Heart right ventricle (tissue), 16 donors: ENCODE measurements around the gene PLEKHG2. TPM values are rescaled to one million over a fixed set of nuclear protein-coding genes. Genes with fewer than 3 reads are reported as not detected.
A peak's percentile ranks its signal among the peaks of the same experiment; 100 is the strongest.
"Not testable (repeated sequence)": the region's sequence is repeated elsewhere in the genome, so short reads cannot be mapped to it uniquely, and the experiment has no call there.

Experiments used
- ATAC-seq, 8 donors: fragments of 200-7000 bp; cut with Tn5 transposase; one replicate each; pipeline ENCODE4 v1.9.1; 2020; ENCODE audit warnings: mild to moderate bottlenecking in 8 of 8, moderate library complexity in 8 of 8, moderate number of reproducible peaks in 1 of 8
- DNase-seq, 2 donors: peaks; one replicate each; pipeline ENCODE4 v3.0.0-alpha.2; 2020
- H3K27ac ChIP-seq, 10 donors: fragments of 200-600 bp; sonication (generic) in 2 of 10; one replicate each; pipeline versions ENCODE4 v1.5.0 to v1.8.0; 2020 to 2022; ENCODE audit warnings: mild to moderate bottlenecking in 3 of 10
- H3K27me3 ChIP-seq, 7 donors: fragments of 200-600 bp; one replicate each; pipeline ENCODE4 v1.8.0; 2021 to 2022; ENCODE audit warnings: mild to moderate bottlenecking in 2 of 7
- H3K36me3 ChIP-seq, 9 donors: fragments of 200-600 bp; sonication (generic) in 1 of 9; one replicate each; pipeline versions ENCODE4 v1.5.0 to v1.8.0; 2020 to 2022; ENCODE audit warnings: mild to moderate bottlenecking in 2 of 9
- H3K4me1 ChIP-seq, 9 donors: fragments of 200-600 bp; sonication (generic) in 1 of 9; one replicate each; pipeline versions ENCODE4 v1.5.0 to v1.8.0; 2020 to 2022; ENCODE audit warnings: mild to moderate bottlenecking in 4 of 9
- H3K4me3 ChIP-seq, 10 donors: fragments of 200-600 bp; sonication (generic) in 2 of 10; one replicate each; pipeline versions ENCODE4 v1.5.0 to v1.8.0; 2020 to 2022; ENCODE audit warnings: mild to moderate bottlenecking in 7 of 10, moderate library complexity in 2 of 10
- H3K9me3 ChIP-seq, 11 donors: fragments of 200-600 bp in 10 of 11; sonication (generic) in 2 of 11; one replicate each; pipeline versions ENCODE4 v1.5.0 to v1.8.0; 2013 to 2022; ENCODE audit warnings: mild to moderate bottlenecking in 2 of 11, control low read depth in 1 of 11, moderate library complexity in 1 of 11
- CTCF ChIP-seq, 9 donors: fragments of 200-600 bp; sonication (generic) in 2 of 9; IDR thresholded peaks; one replicate each; pipeline versions ENCODE4 v1.5.0 to v1.8.0; 2021 to 2022; ENCODE audit warnings: antibody characterized with exemption in 9 of 9, mild to moderate bottlenecking in 5 of 9, moderate library complexity in 1 of 9
- WGBS, 2 donors: extraction: QIAGEN DNeasy Blood & Tissue Kit; methylation state at CpG; one replicate each; pipeline ENCODE4 v1.1.7; 2013; ENCODE audit warnings: inconsistent platforms in 1 of 2; 5-methylcytosine and 5-hydroxymethylcytosine counted together
- intact Hi-C, 10 donors: fragments of 100-400 bp; cut with DNase I; formaldehyde crosslinking; loops; one replicate each; pipeline versions ENCODE4 v1.11.1 to v1.14.2; 2022
- polyA plus RNA-seq, 2 donors: library from polyadenylated mRNA; stranded (reverse); fragments of 200-250 nt; gene quantifications; one replicate each; pipeline ENCODE4 v1.2.3, GENCODE V29; 2013
- total RNA-seq, 10 donors: library from RNA; stranded (reverse); fragmentation: NEBNext Ultra II Directional in 3 of 10; extraction: Animal tissue kit (Norgen Biotek cat#: 25700) in 3 of 10; gene quantifications; one replicate each; pipeline versions ENCODE4 v1.2.1 to v1.2.4, GENCODE V29; 2021 to 2023
- donor health status: Arrhythmogenic right ventricular cardiomyopathy.
- donor health status: ischemic (EF 13 %, LVEDD 7.1; RV severe dilation, severe dysfunction).
- donor health status: healthy with polysubstance abuse.
- donor health status: DM: no; HTN: yes; CAD: no.
- donor health status: DM: no; HTN: no; CAD: no.
- donor health status: ischemic (EF 25% LVEDD 6.9; RV normal size, moderate dysfunction).
- donor health status: ischemic (EF 25% LVEDD 5.7; RV mildly dilated, moderate dysfunction).
- donor health status: healthy.
- donor health status: DM: yes; HTN: yes; CAD: no.
- donor health status: Ischemic cardiomyopathy.
- donor health status: ischemic (EF 35%, LVEDD 5.7; RV mildly dilated, moderate dysfunction).
- donor health status: nonischemic (EF 11% LVEDD 7.7; RV severe dilation, severe dysfunction).
- donor health status: DM: yes; HTN: yes; CAD: no.
- donor health status: PGD.
- donor health status: ischemic (EF 29% LVEDD 5.4; RV normal size, mild dysfunction).
- donor health status: nonischemic (EF 23%, LVEDD 6.1; RV moderate dilation, normal function).

PLEKHG2 gene
- total and polyA plus RNA-seq, 12 donors = 6.9 to 23.1 (median 15.1) TPM

GRCh38 chr19:39372941-39373340 lies 39.5 kb upstream of the PLEKHG2 start:
- Histone ChIP-seq H3K4me1 (peaks cover 8 to 26% (median 21%) of the 10 kb centered on the region in 9 donors), H3K9me3 (no peaks in the 10 kb centered on the region), H3K27ac (peak overlapping the region; percentile 83 to 93 (median 88)), H3K4me3 (peak overlapping the region in 1 of 10 donors; percentile 9), H3K36me3 (peaks cover 6 to 100% (median 42%) of the 10 kb centered on the region in 9 donors), H3K27me3 (no peaks in the 10 kb centered on the region)
- intact Hi-C loops = no loop called here
- no peak for TF ChIP-seq CTCF (IDR thresholded peaks at IDR 0.05)
- 32 to 38% methylated on average over 2 of the region's 2 CpGs for WGBS, 2 donors
- DNase-seq (no peak), ATAC-seq (peak; percentile 21 to 46 (median 38))

GRCh38 chr19:39375929-39376328 lies 36.5 kb upstream of the PLEKHG2 start:
- H3K4me1 ChIP-seq = peaks cover 8 to 26% (median 21%) of the 10 kb centered on the region in 9 donors
- no peak for TF ChIP-seq CTCF (IDR thresholded peaks at IDR 0.05)
- intact Hi-C loops = no loop called here
- H3K4me3 ChIP-seq = no peak overlapping the region
- no peaks in the 10 kb centered on the region for H3K27me3 ChIP-seq
- DNase-seq (no peak), ATAC-seq (no peak)
- H3K36me3 ChIP-seq = peaks cover 5 to 100% (median 57%) of the 10 kb centered on the region in 9 donors
- no peak overlapping the region for H3K27ac ChIP-seq
- no peaks in the 10 kb centered on the region for H3K9me3 ChIP-seq

GRCh38 chr19:39377373-39378362 lies 34.8 kb upstream of the PLEKHG2 start:
- Histone ChIP-seq H3K27me3 (no peaks in the 10 kb centered on the region), H3K36me3 (peaks cover 8 to 100% (median 70%) of the 10 kb centered on the region in 9 donors), H3K27ac (no peak overlapping the region), H3K4me3 (no peak overlapping the region), H3K4me1 (peaks cover 6 to 15% (median 10%) of the 10 kb centered on the region in 9 donors), H3K9me3 (no peaks in the 10 kb centered on the region)
- no peak for TF ChIP-seq CTCF (IDR thresholded peaks at IDR 0.05)
- ATAC-seq (no peak), DNase-seq (no peak)
- WGBS, 2 donors = 84 to 85% methylated on average over 18 of the region's 18 CpGs
- intact Hi-C loops = no loop called here

- ATAC-seq, DNase-seq, H3K27ac ChIP-seq, H3K4me1 ChIP-seq, intact Hi-C loops, H3K9me3 ChIP-seq, H3K4me3 ChIP-seq, H3K27me3 ChIP-seq: not testable (repeated sequence)
- WGBS, 2 donors = 96 to 100% methylated on average over 4 of the region's 4 CpGs
- H3K36me3 ChIP-seq = peaks cover 8 to 100% (median 87%) of the 10 kb centered on the region in 9 donors
These were observed 33.1 kb upstream of the PLEKHG2 start for GRCh38 chr19:39379366-39379765.
